DOHH2 (cell line): ENCODE data around the gene KIF6.

Experiments
- H3F3A ChIP-seq: fragments of 200-600 bp; sonication (generic), shearing (Covaris generic); 2 replicates; pipeline ENCODE4 v1.6.0; 2016; ENCODE audit warnings: antibody characterized with exemption, mild to moderate bottlenecking; ENCODE audit not compliant: control insufficient read depth, insufficient read depth
- H3K27ac ChIP-seq: fragments of 200-600 bp; sonication (generic); 2 replicates; pipeline ENCODE4 v1.5.1; 2014; ENCODE audit warnings: low read depth, mild to moderate bottlenecking, low read length, moderate library complexity
- H3K27me3 ChIP-seq: fragments of 200-600 bp; sonication (generic); 2 replicates; pipeline ENCODE4 v1.6.1; 2014; ENCODE audit warnings: mild to moderate bottlenecking, low read length, mixed read lengths; ENCODE audit not compliant: control insufficient read depth
- H3K36me3 ChIP-seq: fragments of 200-600 bp; sonication (generic); 2 replicates; pipeline ENCODE4 v1.6.1; 2014; ENCODE audit warnings: mild to moderate bottlenecking, low read length, moderate library complexity, mixed read lengths; ENCODE audit not compliant: control insufficient read depth
- H3K4me1 ChIP-seq: fragments of 200-600 bp; sonication (generic); 2 replicates; pipeline ENCODE4 v1.6.1; 2014; ENCODE audit warnings: mild to moderate bottlenecking, low read length, mixed read lengths; ENCODE audit not compliant: control insufficient read depth
- H3K4me2 ChIP-seq: fragments of 200-600 bp; sonication (generic); 2 replicates; pipeline ENCODE4 v1.6.0; 2014; ENCODE audit warnings: mild to moderate bottlenecking, low read length, moderate library complexity
- H3K4me3 ChIP-seq: fragments of 200-600 bp; sonication (generic); 2 replicates; pipeline ENCODE4 v1.5.1; 2014; ENCODE audit warnings: mild to moderate bottlenecking, low read length, mixed read lengths
- H3K79me2 ChIP-seq: fragments of 200-600 bp; sonication (generic); 2 replicates; pipeline ENCODE4 v1.6.1; 2014; ENCODE audit warnings: mild to moderate bottlenecking, low read length, mixed read lengths; ENCODE audit not compliant: control insufficient read depth
- H3K9me2 ChIP-seq: fragments of 200-600 bp; sonication (generic); replicated peaks from 2 replicates; pipeline ENCODE4 v1.6.1; 2014; ENCODE audit warnings: mild to moderate bottlenecking, low read length, mixed read lengths; ENCODE audit not compliant: control insufficient read depth
- H3K9me3 ChIP-seq: fragments of 200-600 bp; sonication (generic); 2 replicates; pipeline ENCODE4 v1.6.1; 2014; ENCODE audit warnings: antibody characterized with exemption, low read length, mixed read lengths; ENCODE audit not compliant: control insufficient read depth, insufficient read depth
- H4K20me1 ChIP-seq: fragments of 200-600 bp; sonication (generic); 2 replicates; pipeline ENCODE4 v1.6.0; 2014; ENCODE audit warnings: low read depth, mild to moderate bottlenecking, antibody characterized with exemption, low read length, moderate library complexity; ENCODE audit not compliant: control insufficient read depth, insufficient read depth
- CTCF ChIP-seq: fragments of 200-600 bp; sonication (generic); IDR thresholded peaks from one replicate; pipeline ENCODE4 v1.5.1; 2014; ENCODE audit warnings: antibody characterized with exemption, mild to moderate bottlenecking, low read depth, low read length; ENCODE audit not compliant: poor library complexity, severe bottlenecking
- EZH2phosphoT487 ChIP-seq: fragments of 200-600 bp; sonication (generic); IDR thresholded peaks from 2 replicates; pipeline ENCODE4 v1.6.1; 2017; ENCODE audit warnings: borderline replicate concordance, mild to moderate bottlenecking, antibody characterized with exemption, low read length, moderate library complexity, mixed read lengths

The KIF6 gene

GRCh38 chr6:39724787-39725631 is at the start of gene KIF6:
Gene KIF6, minus strand, starts transcription at chr6:39725408. Its CDS starts 98 bp downstream, at chr6:39725310.
- Histone ChIP-seq H3K9me3 (no peaks in the 10 kb centered on the region; the same call in 1 of the 2 replicates), H3K4me2 (peak within 1 kb of the TSS; percentile 83), H3K9me2 (no peaks in the 10 kb centered on the region), H3K36me3 (no peaks in the 10 kb centered on the region), H3K27me3 (peaks cover 9% of the 10 kb centered on the region), H3K4me3 (peak within 1 kb of the TSS; percentile 78), H4K20me1 (no peaks in the 10 kb centered on the region), H3K79me2 (no peaks in the 10 kb centered on the region), H3F3A (no peaks in the 10 kb centered on the region), H3K4me1 (peaks cover 9% of the 10 kb centered on the region), H3K27ac (no peak within 1 kb of the TSS)
- TF ChIP-seq CTCF (no peak), EZH2phosphoT487 (no peak)

GRCh38 chr6:39773782-39774181 is 48.6 kb upstream of the KIF6 start:
- H3K4me3 ChIP-seq, result no peak overlapping the region
- no peaks in the 10 kb centered on the region for H3K36me3 ChIP-seq
- H3F3A ChIP-seq, result no peaks in the 10 kb centered on the region

GRCh38 chr6:39772559-39773273 is 47.5 kb upstream of the KIF6 start:
- Histone ChIP-seq H3K4me1 (no peaks in the 10 kb centered on the region), H3F3A (no peaks in the 10 kb centered on the region), H3K4me3 (no peak overlapping the region), H3K9me3 (no peaks in the 10 kb centered on the region), H3K79me2 (no peaks in the 10 kb centered on the region), H3K36me3 (no peaks in the 10 kb centered on the region), H3K9me2 (no peaks in the 10 kb centered on the region), H3K27me3 (no peaks in the 10 kb centered on the region), H3K4me2 (no peak overlapping the region), H3K27ac (no peak overlapping the region), H4K20me1 (no peaks in the 10 kb centered on the region)
- no peak for TF ChIP-seq CTCF
- TF ChIP-seq EZH2phosphoT487, result no peak

More at GRCh38 chr6:39773782-39774181, 48.6 kb upstream of the KIF6 start:
- H3K4me1 ChIP-seq, result no peaks in the 10 kb centered on the region
- H3K27me3 ChIP-seq, result no peaks in the 10 kb centered on the region
- no peaks in the 10 kb centered on the region for H3K9me3 ChIP-seq
- H3K27ac ChIP-seq, result no peak overlapping the region
- no peaks in the 10 kb centered on the region for H3K9me2 ChIP-seq
- TF ChIP-seq EZH2phosphoT487 (no peak), CTCF (no peak)
- H4K20me1 ChIP-seq, result no peaks in the 10 kb centered on the region
- H3K79me2 ChIP-seq, result no peaks in the 10 kb centered on the region
- no peak overlapping the region for H3K4me2 ChIP-seq
